ENCODE results near the gene CNOT1. TPM values are rescaled to one million over a fixed set of nuclear protein-coding genes. Genes with fewer than 3 reads are reported as not detected.
A peak's percentile ranks its signal among the peaks of the same experiment; 100 is the strongest.

The CNOT1 gene
- total RNA-seq, 2 donors from 2014 or later = 208 to 236 TPM

DNA sequence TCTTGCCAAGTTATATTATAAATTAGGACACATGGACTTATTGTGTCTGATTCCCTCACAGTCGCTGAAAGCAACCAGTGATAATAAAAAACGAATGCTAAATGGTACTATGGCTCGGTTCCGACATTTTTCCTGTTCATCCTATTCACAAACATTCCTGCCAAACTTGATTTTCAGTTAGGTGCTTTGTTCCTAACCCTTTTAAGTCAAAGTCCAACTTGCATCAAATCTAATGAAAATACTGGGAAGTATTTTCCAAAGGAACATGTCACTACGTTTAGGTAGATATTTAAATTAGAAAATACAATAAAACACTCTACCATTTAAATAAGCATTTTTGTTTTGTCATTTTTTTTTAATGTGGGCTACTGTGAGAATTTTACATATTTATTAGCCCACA, 93.3 kb downstream of the CNOT1 start:
- ATAC-seq (no peak), DNase-seq (no peak)
- intact Hi-C loops (cut with DNase I, micrococcal nuclease) = loop anchor here in 1 of 2 donors (2.0 kb wide), 1 partner anchor 57 kb away; no protein-coding TSS in a partner anchor

GRCh38 chr16:58535100-58535499, 94.5 kb downstream of the CNOT1 start:
- ATAC-seq (no peak), DNase-seq (no peak)
- intact Hi-C loops (cut with DNase I, micrococcal nuclease) = no loop called here

GRCh38 chr16:58533751-58534470, 95.7 kb downstream of the CNOT1 start:
- DNase-seq (no peak), ATAC-seq (no peak)
- intact Hi-C loops (cut with DNase I, micrococcal nuclease) = no loop called here

DNA sequence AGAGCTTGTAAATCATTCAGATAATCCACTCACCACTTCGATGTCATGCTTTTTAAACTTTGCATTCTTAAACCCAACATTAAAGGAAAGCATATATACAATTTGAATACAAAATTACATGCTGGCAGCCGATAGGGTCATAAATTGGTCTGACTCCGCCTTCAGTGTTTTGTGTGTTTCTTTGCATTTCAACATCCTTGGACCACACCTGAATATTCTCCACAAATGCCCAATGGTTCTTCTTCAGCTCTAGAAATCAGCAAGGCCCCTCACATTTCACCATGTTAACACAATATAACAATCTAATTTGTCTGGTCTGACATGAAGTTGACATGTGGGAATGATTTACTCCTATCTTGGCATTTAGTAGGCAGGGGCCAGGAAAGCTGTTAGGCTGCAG, 97.2 kb downstream of the CNOT1 start:
- DNase-seq = no peak
- intact Hi-C loops (cut with DNase I, micrococcal nuclease) = no loop called here
- ATAC-seq = no peak

- DNase-seq (no peak), ATAC-seq (no peak)
- intact Hi-C loops (cut with DNase I, micrococcal nuclease) = no loop called here
These were observed 99.4 kb downstream of the CNOT1 start for GRCh38 chr16:58530179-58530578.

GRCh38 chr16:58519707-58520106, 109.9 kb downstream of the CNOT1 start:
- ATAC-seq (no peak), DNase-seq (no peak)
- intact Hi-C loops (cut with DNase I, micrococcal nuclease) = no loop called here

DNA sequence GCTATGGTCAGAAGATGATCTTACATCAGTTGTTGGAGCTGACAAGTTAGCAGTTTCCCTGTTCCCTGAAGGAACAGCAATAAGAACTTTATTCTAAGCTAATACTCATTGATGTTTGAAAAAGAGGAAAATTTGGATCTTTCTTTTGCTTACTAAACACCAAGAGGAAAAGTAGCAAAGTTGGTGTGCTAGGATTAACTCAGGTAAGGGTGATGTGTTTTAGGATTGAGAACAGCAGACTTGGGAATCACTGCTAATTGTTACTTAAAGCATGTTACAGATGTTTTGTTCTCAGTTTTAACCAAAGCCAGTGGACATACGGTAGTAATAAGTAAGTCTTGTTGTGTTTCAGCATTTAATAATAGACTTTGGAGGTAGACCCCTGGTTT, 110.7 kb downstream of the CNOT1 start:
- DNase-seq (no peak), ATAC-seq (no peak)
- intact Hi-C loops (cut with DNase I, micrococcal nuclease) = no loop called here

- DNase-seq (no peak), ATAC-seq (no peak)
- intact Hi-C loops (cut with DNase I, micrococcal nuclease) = no loop called here
These were observed 111.3 kb downstream of the CNOT1 start for GRCh38 chr16:58518083-58518979.

DNA sequence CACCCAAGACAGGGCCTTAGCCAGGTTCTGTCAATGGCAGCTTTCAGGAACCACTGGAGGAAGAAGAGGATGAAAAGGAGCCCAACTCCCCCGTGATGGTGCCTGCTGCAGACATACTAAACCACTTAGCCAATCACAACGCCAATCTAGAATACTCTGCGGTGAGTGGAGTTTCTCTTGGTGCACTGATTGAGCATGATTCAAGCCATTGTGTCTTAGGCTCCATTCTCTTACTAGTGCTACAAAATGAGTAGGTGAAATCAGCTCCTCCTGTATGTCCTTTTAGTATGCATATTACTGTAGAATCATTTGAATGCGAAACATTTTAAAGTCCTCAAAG, 112.9 kb downstream of the CNOT1 start:
- DNase-seq = no peak
- intact Hi-C loops (cut with DNase I, micrococcal nuclease) = no loop called here
- ATAC-seq = no peak

GRCh38 chr16:58515871-58516767, 113.5 kb downstream of the CNOT1 start:
- DNase-seq (peak; percentile 67 to 72), ATAC-seq (peak; percentile 69)
- intact Hi-C loops (cut with DNase I, micrococcal nuclease) = no loop called here

- ATAC-seq (peak; percentile 84), DNase-seq (peak; percentile 89 to 92)
- intact Hi-C loops (cut with DNase I, micrococcal nuclease) = no loop called here
These were observed 114.3 kb downstream of the CNOT1 start, which contains the start of gene SETD6 for GRCh38 chr16:58515125-58515870. Gene SETD6 (plus strand): TSS chr16:58515517. CDS start chr16:58515538, 21 bp downstream.

- no peak for ATAC-seq
- intact Hi-C loops (cut with DNase I, micrococcal nuclease) = no loop called here
- no peak for DNase-seq
These were observed 115.8 kb downstream of the CNOT1 start for GRCh38 chr16:58513874-58514273.

DNA sequence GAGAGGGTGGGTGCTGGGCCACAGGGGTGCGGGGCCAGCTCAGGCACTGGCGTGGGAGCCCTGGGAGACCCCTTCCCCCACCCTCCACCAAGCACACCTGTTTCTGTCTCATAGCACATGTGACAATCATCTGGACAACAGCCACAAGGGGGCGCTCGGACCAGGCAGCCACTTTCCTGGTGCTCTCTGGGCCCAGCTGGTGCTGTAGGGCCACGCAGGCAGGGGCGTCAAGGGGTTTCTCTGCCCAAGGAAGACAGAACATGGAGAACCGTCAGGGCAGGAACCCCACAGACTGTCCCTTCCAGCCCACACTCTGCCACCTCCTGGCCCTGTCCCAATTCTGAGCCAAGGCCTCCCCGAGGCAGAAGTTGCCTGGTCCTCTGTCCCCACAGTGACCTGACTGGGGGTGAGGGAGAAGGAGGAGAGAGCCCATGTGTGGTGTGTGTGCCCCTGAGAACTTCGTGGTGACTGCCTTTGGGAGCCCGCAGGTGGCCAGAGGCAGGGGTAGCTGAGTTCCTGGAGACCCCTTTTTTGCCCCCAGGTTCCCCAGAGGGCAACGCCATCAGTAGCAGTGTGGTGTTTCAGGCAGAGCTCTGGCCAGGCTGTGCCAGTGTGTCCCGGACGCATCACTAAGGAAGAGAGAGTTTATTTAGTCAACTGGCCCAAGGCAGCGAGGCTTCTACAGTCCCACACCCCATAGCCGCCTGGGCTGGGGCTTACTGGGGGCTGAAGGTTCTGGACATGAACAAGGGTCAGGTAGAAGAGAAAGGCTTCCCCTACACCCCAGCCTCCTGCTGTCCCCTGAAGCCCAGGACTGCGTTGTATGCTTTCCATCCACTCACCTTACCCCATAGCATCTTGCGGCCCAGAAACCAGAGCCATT, 117.5 kb downstream of the CNOT1 start:
- DNase-seq (peak; percentile 56 to 90), ATAC-seq (peak; percentile 21)
- intact Hi-C loops (cut with DNase I, micrococcal nuclease) = no loop called here

DNA sequence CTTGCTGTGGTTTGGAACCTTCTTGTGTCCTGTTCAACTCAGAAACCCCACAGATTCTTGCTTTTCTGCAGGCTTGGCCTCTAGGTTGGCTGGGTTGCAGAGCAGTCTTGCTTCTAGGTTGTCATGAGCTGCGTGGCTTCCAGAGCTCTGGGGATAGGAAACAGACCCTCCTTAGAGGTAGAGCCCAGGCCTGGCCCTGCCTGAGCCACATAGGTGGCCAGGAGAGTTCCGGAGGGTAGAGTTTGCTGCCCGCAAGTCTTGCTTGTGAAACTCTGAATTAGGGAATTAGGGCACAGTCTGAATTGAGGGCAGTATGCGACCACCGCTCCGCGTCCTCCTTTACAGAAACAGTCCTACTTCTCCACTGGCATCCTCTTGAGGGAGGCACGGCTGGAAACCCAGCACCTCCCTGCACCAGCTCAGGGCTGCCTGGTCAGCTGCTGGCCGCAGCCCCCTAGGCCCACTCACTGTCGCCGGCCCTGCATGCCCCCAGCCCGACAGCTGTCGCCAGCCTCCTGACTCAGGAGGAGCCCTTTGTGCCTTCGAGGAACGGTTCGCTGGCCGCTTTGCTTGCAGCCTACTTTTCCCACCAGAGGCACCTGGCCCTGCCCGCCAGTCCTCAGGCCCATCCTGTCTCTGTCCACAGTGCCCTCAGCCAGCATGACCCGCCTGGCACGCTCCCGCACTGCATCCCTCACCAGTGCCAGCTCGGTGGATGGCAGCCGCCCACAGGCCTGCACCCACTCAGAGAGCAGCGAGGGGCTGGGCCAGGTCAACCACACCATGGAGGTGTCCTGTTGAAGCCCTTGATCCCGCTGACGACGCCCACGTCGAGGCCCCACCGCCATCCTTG, 118.6 kb downstream of the CNOT1 start:
- DNase-seq (no peak), ATAC-seq (no peak)
- intact Hi-C loops (cut with DNase I, micrococcal nuclease) = no loop called here

- ATAC-seq (no peak), DNase-seq (no peak)
- intact Hi-C loops (cut with DNase I, micrococcal nuclease) = no loop called here
These were observed 119.4 kb downstream of the CNOT1 start for GRCh38 chr16:58510097-58510775.

All from left colon (tissue), 2 donors.